ENCODE measurements around the gene KIFC3.

The KIFC3 gene

DNA sequence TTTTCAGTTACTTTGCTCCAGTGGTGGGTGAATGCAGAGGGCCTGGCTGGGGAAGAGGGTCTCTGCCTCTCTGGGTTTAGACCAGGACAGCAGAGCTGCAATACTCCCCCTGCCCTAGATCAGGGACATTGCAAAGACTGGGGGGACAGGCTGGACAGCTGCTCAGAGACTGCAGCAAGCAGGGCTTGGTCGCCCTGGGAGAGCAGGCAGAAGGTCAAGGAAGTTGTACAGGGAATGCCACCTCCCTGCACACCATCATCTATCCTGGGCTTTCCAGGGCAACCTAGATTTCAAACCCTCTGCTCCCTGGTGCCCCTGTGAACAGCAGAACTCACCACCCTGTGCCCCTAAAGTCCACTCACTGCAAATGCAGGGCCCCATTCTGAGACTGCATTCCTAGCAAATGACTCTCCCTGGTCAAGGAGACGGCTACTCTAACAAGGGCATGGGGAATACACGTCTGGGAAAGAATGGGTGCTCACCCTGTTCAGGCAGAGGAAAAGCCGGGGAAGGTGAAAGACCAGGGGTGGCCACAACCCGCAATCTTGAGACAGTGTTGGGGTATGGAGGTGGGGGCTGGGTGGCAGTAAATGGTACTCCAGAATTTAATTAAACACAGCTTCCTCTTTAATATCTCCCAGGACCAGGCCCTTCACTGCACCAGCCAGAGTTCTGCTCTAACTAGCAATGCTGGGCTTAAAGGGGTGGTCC lies 1.0 kb downstream of the KIFC3 start:
- Histone ChIP-seq H3K4me2 (ENCODE audit: low read length) (no peak overlapping the region), H3K4me1 (ENCODE audit: low read length) (no peaks in the 10 kb centered on the region), H3K79me2 (ENCODE audit: low read length) (no peaks in the 10 kb centered on the region), H3K4me3 (ENCODE audit: low read length) (no peak overlapping the region), H3K36me3 (replicated peaks; ENCODE audit: low read depth, low read length) (no peaks in the 10 kb centered on the region), H3K9me3 (ENCODE audit: insufficient read depth, low read length) (no peaks in the 10 kb centered on the region), H3K27ac (ENCODE audit: low read length) (no peak overlapping the region), H3K9ac (ENCODE audit: low read length) (no peak overlapping the region), H2AFZ (ENCODE audit: low read depth, low read length) (no peak overlapping the region), H4K20me1 (ENCODE audit: insufficient read depth, low read length) (no peaks in the 10 kb centered on the region), H3K27me3 (ENCODE audit: low read depth, low read length) (peaks cover 35% of the 10 kb centered on the region)
- TF ChIP-seq EZH2phosphoT487 (IDR thresholded peaks at IDR 0.05; ENCODE audit: low read depth) = no peak
- TF ChIP-seq, protein P1, sequence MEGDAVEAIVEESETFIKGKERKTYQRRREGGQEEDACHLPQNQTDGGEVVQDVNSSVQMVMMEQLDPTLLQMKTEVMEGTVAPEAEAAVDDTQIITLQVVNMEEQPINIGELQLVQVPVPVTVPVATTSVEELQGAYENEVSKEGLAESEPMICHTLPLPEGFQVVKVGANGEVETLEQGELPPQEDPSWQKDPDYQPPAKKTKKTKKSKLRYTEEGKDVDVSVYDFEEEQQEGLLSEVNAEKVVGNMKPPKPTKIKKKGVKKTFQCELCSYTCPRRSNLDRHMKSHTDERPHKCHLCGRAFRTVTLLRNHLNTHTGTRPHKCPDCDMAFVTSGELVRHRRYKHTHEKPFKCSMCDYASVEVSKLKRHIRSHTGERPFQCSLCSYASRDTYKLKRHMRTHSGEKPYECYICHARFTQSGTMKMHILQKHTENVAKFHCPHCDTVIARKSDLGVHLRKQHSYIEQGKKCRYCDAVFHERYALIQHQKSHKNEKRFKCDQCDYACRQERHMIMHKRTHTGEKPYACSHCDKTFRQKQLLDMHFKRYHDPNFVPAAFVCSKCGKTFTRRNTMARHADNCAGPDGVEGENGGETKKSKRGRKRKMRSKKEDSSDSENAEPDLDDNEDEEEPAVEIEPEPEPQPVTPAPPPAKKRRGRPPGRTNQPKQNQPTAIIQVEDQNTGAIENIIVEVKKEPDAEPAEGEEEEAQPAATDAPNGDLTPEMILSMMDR (IDR thresholded peaks at IDR 0.05; ENCODE audit: low read depth, low read length) = no peak

DNA sequence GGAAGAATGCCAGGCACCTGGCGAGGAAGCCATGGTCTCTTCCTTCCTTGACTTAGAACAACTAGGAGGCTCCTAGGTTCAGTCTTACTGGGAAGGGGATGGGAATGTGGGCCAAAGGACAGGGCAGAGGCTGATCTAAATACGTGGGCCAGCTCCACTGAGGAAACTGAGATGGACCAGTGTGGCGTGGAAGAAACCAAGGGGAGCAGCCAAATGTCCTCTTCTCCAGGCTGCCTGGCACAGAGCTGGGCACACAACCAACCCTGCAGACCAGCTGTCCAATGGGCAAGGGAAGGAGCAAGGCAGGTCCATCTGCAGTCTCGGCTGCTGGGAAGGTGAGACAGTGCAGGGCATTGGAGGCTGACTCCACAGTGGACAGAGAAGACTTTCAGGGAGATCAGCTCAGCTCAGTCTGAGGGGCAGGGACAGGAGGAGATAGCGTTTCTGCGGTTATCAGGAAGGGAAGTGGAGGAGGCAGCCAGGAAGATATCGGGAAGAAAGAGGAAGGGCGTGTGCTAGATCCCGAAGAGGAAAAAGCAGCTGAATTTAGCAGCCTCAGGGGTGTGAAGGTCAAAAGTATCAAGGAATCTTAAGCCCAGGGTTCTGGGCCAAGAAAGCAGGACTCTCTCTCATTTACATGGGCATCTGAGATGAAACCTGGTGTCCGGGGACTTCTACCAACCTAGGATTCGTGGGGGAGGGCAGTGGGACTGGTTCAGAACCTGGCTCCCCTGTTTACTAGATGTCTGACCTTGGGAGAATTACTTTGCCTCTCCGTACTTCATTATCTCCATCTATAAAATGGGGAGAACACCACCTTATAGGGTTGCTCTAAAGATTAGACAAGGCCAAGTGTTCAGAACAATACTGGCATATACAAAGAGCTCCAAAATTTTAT lies 1.8 kb downstream of the KIFC3 start:
- Histone ChIP-seq H3K9ac (ENCODE audit: low read length) (no peak overlapping the region), H3K4me1 (ENCODE audit: low read length) (no peaks in the 10 kb centered on the region), H3K4me3 (ENCODE audit: low read length) (no peak overlapping the region), H3K27ac (ENCODE audit: low read length) (no peak overlapping the region), H3K4me2 (ENCODE audit: low read length) (no peak overlapping the region), H3K9me3 (ENCODE audit: insufficient read depth, low read length) (no peaks in the 10 kb centered on the region), H3K27me3 (ENCODE audit: low read depth, low read length) (peaks cover 30% of the 10 kb centered on the region), H3K79me2 (ENCODE audit: low read length) (no peaks in the 10 kb centered on the region), H3K36me3 (replicated peaks; ENCODE audit: low read depth, low read length) (no peaks in the 10 kb centered on the region), H2AFZ (ENCODE audit: low read depth, low read length) (no peak overlapping the region), H4K20me1 (ENCODE audit: insufficient read depth, low read length) (no peaks in the 10 kb centered on the region)
- TF ChIP-seq EZH2phosphoT487 (IDR thresholded peaks at IDR 0.05; ENCODE audit: low read depth) = no peak
- TF ChIP-seq, protein P1 (IDR thresholded peaks at IDR 0.05; ENCODE audit: low read depth, low read length) = no peak

- Histone ChIP-seq H3K9ac (ENCODE audit: low read length) (no peak overlapping the region), H3K4me1 (ENCODE audit: low read length) (no peaks in the 10 kb centered on the region), H3K4me2 (ENCODE audit: low read length) (no peak overlapping the region)
Measured at GRCh38 chr16:57799600-57800199, 2.6 kb downstream of the KIFC3 start.

More at GRCh38 chr16:57799600-57800199, 2.6 kb downstream of the KIFC3 start:
- no peak for TF ChIP-seq EZH2phosphoT487 (IDR thresholded peaks at IDR 0.05; ENCODE audit: low read depth)
- TF ChIP-seq, protein P1 (IDR thresholded peaks at IDR 0.05; ENCODE audit: low read depth, low read length) = no peak
- H3K36me3 ChIP-seq (replicated peaks; ENCODE audit: low read depth, low read length) = no peaks in the 10 kb centered on the region
- no peaks in the 10 kb centered on the region for H3K9me3 ChIP-seq (ENCODE audit: insufficient read depth, low read length)
- H3K79me2 ChIP-seq (ENCODE audit: low read length) = no peaks in the 10 kb centered on the region
- no peak overlapping the region for H3K4me3 ChIP-seq (ENCODE audit: low read length)
- no peak overlapping the region for H2AFZ ChIP-seq (ENCODE audit: low read depth, low read length)
- H3K27ac ChIP-seq (ENCODE audit: low read length) = no peak overlapping the region
- peaks cover 27% of the 10 kb centered on the region for H3K27me3 ChIP-seq (ENCODE audit: low read depth, low read length)
- no peaks in the 10 kb centered on the region for H4K20me1 ChIP-seq (ENCODE audit: insufficient read depth, low read length)

All from OCI-LY3 (cell line).